ENCODE measurements around the gene NLRC3.
A peak's percentile ranks its signal among the peaks of the same experiment; 100 is the strongest.

NLRC3 gene

GRCh38 chr16:3596101-3596861, 19.1 kb upstream of the NLRC3 start:
- DNase-seq, result no peak

GRCh38 chr16:3595521-3596021, 18.4 kb upstream of the NLRC3 start:
- no peak for DNase-seq

- no peak for DNase-seq
These were observed 17.9 kb upstream of the NLRC3 start for GRCh38 chr16:3595110-3595486.

- DNase-seq, result no peak
These were observed 17.3 kb upstream of the NLRC3 start for GRCh38 chr16:3594316-3595109.

GRCh38 chr16:3592559-3592958, 15.4 kb upstream of the NLRC3 start:
- no peak for DNase-seq

- DNase-seq, result no peak
These were observed 14.8 kb upstream of the NLRC3 start for GRCh38 chr16:3591991-3592390.

- DNase-seq, result no peak
These were observed 14.2 kb upstream of the NLRC3 start for GRCh38 chr16:3591436-3591803.

- DNase-seq, result no peak
These were observed 13.7 kb upstream of the NLRC3 start for GRCh38 chr16:3590736-3591435.

- no peak for DNase-seq
These were observed 12.9 kb upstream of the NLRC3 start for GRCh38 chr16:3589991-3590701.

GRCh38 chr16:3589441-3589921, 12.3 kb upstream of the NLRC3 start:
- no peak for DNase-seq

- DNase-seq, result no peak
These were observed 11.8 kb upstream of the NLRC3 start for GRCh38 chr16:3589001-3589400.

- no peak for DNase-seq
These were observed 10.4 kb upstream of the NLRC3 start for GRCh38 chr16:3587547-3588110.

GRCh38 chr16:3584412-3584811, 7.2 kb upstream of the NLRC3 start:
- DNase-seq, result no peak

GRCh38 chr16:3583303-3584038, 6.3 kb upstream of the NLRC3 start:
- DNase-seq, result peak in 1 of 2 experiments; percentile 66

- no peak for DNase-seq
These were observed 5.3 kb upstream of the NLRC3 start for GRCh38 chr16:3582276-3583165.

GRCh38 chr16:3581392-3581791, 4.2 kb upstream of the NLRC3 start:
- DNase-seq, result no peak

GRCh38 chr16:3580686-3581085, 3.5 kb upstream of the NLRC3 start:
- peak in 1 of 2 experiments; percentile 49 for DNase-seq

GRCh38 chr16:3580251-3580651, 3.0 kb upstream of the NLRC3 start:
- no peak for DNase-seq

GRCh38 chr16:3579776-3580175, 2.6 kb upstream of the NLRC3 start:
- no peak for DNase-seq
